LHCN-M2 (cell line): ENCODE results near the gene CC2D2A. TPM values are rescaled to one million over a fixed set of nuclear protein-coding genes. Genes with fewer than 3 reads are reported as not detected.
"Not testable (repeated sequence)": the region's sequence is repeated elsewhere in the genome, so short reads cannot be mapped to it uniquely, and the experiment has no call there.

Experiments
- DNase-seq: peaks from one replicate; pipeline ENCODE4 v3.0.0-alpha.2; 2012; ENCODE audit warnings: low read depth
- total RNA-seq: library from RNA; depleted of rRNA; stranded (reverse); fragments of >200 nt; gene quantifications from 2 replicates; pipeline ENCODE4 v1.2.3, GENCODE V29; 2014

The CC2D2A gene
- total RNA-seq, 1 experiment from 2014 or later: 31.5 TPM

GRCh38 chr4:15556511-15557092 is 86.9 kb downstream of the CC2D2A start:
- DNase-seq: no peak

- DNase-seq: no peak
Measured at GRCh38 chr4:15557786-15558550, 88.3 kb downstream of the CC2D2A start.

- DNase-seq: no peak
Measured at GRCh38 chr4:15558561-15558960, 88.9 kb downstream of the CC2D2A start.

GRCh38 chr4:15562114-15562513 is 92.4 kb downstream of the CC2D2A start:
- no peak for DNase-seq

GRCh38 chr4:15562623-15563022 is 92.9 kb downstream of the CC2D2A start:
- DNase-seq: no peak

GRCh38 chr4:15563871-15564270 is 94.2 kb downstream of the CC2D2A start:
- no peak for DNase-seq

GRCh38 chr4:15568821-15569220 is 99.1 kb downstream of the CC2D2A start:
- DNase-seq: no peak

GRCh38 chr4:15569746-15570145 is 100.1 kb downstream of the CC2D2A start:
- DNase-seq: no peak

- no peak for DNase-seq
Measured at GRCh38 chr4:15575966-15576365, 106.3 kb downstream of the CC2D2A start.

- DNase-seq: no peak
Measured at GRCh38 chr4:15577508-15577907, 107.8 kb downstream of the CC2D2A start.

GRCh38 chr4:15584785-15585184 is 115.1 kb downstream of the CC2D2A start:
- no peak for DNase-seq

- peak; percentile 19 for DNase-seq
Measured at GRCh38 chr4:15585331-15585730, 115.6 kb downstream of the CC2D2A start.

- DNase-seq: no peak
Measured at GRCh38 chr4:15586066-15586465, 116.4 kb downstream of the CC2D2A start.

- DNase-seq: peak; percentile 56
Measured at GRCh38 chr4:15587649-15588048, 118.0 kb downstream of the CC2D2A start.

GRCh38 chr4:15592799-15593198 is 123.1 kb downstream of the CC2D2A start:
- DNase-seq: no peak

GRCh38 chr4:15598644-15599043 is 129.0 kb downstream of the CC2D2A start:
- DNase-seq: no peak

GRCh38 chr4:15600176-15600575 is 130.5 kb downstream of the CC2D2A start:
- no peak for DNase-seq

- DNase-seq: no peak
Measured at GRCh38 chr4:15601862-15602261, 132.2 kb downstream of the CC2D2A start.

- DNase-seq: no peak
Measured at GRCh38 chr4:15605537-15605936, 135.9 kb downstream of the CC2D2A start.

GRCh38 chr4:15610855-15611254 is 141.2 kb downstream of the CC2D2A start:
- DNase-seq: no peak

GRCh38 chr4:15612136-15612535 is 142.5 kb downstream of the CC2D2A start:
- DNase-seq: no peak

- not testable (repeated sequence) for DNase-seq
Measured at GRCh38 chr4:15614891-15615290, 145.2 kb downstream of the CC2D2A start.

- not testable (repeated sequence) for DNase-seq
Measured at GRCh38 chr4:15617407-15617806, 147.7 kb downstream of the CC2D2A start.
